Brain microvascular endothelial cell (primary cell): Measurements from ENCODE around the gene GRP.

Experiments used
- DNase-seq: peaks from one replicate; pipeline ENCODE4 v3.0.0-alpha.2; 2020
- H3K27ac ChIP-seq: fragments of 250-450 bp; sonication (Bioruptor Pico); 2 replicates; pipeline ENCODE4 v1.5.1; 2020; ENCODE audit warnings: mild to moderate bottlenecking, moderate library complexity
- H3K27me3 ChIP-seq: fragments of 250-450 bp; sonication (Bioruptor Pico); replicated peaks from 2 replicates; pipeline ENCODE4 v1.5.1; 2020; ENCODE audit warnings: mild to moderate bottlenecking
- H3K36me3 ChIP-seq: fragments of 250-450 bp; sonication (Bioruptor Pico); replicated peaks from 2 replicates; pipeline ENCODE4 v1.5.1; 2020; ENCODE audit warnings: mild to moderate bottlenecking
- H3K4me3 ChIP-seq: 2 replicates; pipeline ENCODE4 v1.5.1; 2011; ENCODE audit warnings: low read depth, mild to moderate bottlenecking, control low read depth, low read length, moderate library complexity
- CTCF ChIP-seq: IDR thresholded peaks from 2 replicates; pipeline ENCODE4 v1.5.1; 2011; ENCODE audit warnings: low read depth, mild to moderate bottlenecking, moderate library complexity, low read length, control low read depth, inconsistent platforms; ENCODE audit errors: missing control alignments
- in situ Hi-C: cut with HindIII; loops from 2 replicates; pipeline ENCODE4 v1.10.0; 2017; ENCODE audit warnings: low sequenced_read_pairs, low pct_ligation_motif_present

Gene GRP

GRCh38 chr18:59270689-59271257, 50.8 kb downstream of the GRP start:
- H3K27ac ChIP-seq, result no peak overlapping the region
- in situ Hi-C loops, result no loop called here
- no peak for TF ChIP-seq CTCF
- H3K36me3 ChIP-seq, result no peaks in the 10 kb centered on the region
- peaks cover 100% of the 10 kb centered on the region for H3K27me3 ChIP-seq
- DNase-seq, result no peak
- H3K4me3 ChIP-seq, result no peak overlapping the region

- no peak for TF ChIP-seq CTCF
- DNase-seq, result no peak
- H3K4me3 ChIP-seq, result no peak overlapping the region
- peaks cover 100% of the 10 kb centered on the region for H3K27me3 ChIP-seq
- in situ Hi-C loops, result no loop called here
- no peaks in the 10 kb centered on the region for H3K36me3 ChIP-seq
- H3K27ac ChIP-seq, result no peak overlapping the region
Observed at GRCh38 chr18:59271606-59272220, 51.8 kb downstream of the GRP start.

GRCh38 chr18:59272221-59272888, 52.4 kb downstream of the GRP start:
- no peak for TF ChIP-seq CTCF
- Histone ChIP-seq H3K36me3 (no peaks in the 10 kb centered on the region), H3K4me3 (no peak overlapping the region), H3K27ac (no peak overlapping the region), H3K27me3 (peaks cover 96% of the 10 kb centered on the region)
- in situ Hi-C loops, result no loop called here
- no peak for DNase-seq

- in situ Hi-C loops, result no loop called here
- Histone ChIP-seq H3K27ac (no peak within 1 kb of the TSS), H3K36me3 (no peaks in the 10 kb centered on the region), H3K27me3 (peaks cover 89% of the 10 kb centered on the region), H3K4me3 (no peak within 1 kb of the TSS)
- TF ChIP-seq CTCF, result peak; percentile 30
- DNase-seq, result no peak
Observed at GRCh38 chr18:59272891-59273758, 53.2 kb downstream of the GRP start, which contains the start of gene RAX. TSS of gene RAX (minus strand) at chr18:59273454. CDS start at chr18:59273206, 248 bp downstream.

GRCh38 chr18:59273759-59274532, 54.0 kb downstream of the GRP start:
- Histone ChIP-seq H3K27me3 (peaks cover 89% of the 10 kb centered on the region), H3K36me3 (no peaks in the 10 kb centered on the region), H3K4me3 (no peak overlapping the region), H3K27ac (no peak overlapping the region)
- in situ Hi-C loops, result no loop called here
- TF ChIP-seq CTCF, result no peak
- no peak for DNase-seq
